Mesendoderm (in vitro differentiated cells): ENCODE results near the gene ZSCAN12. TPM values are rescaled to one million over a fixed set of nuclear protein-coding genes. Genes with fewer than 3 reads are reported as not detected.
A peak's percentile ranks its signal among the peaks of the same experiment; 100 is the strongest.
"Not testable (repeated sequence)": the region's sequence is repeated elsewhere in the genome, so short reads cannot be mapped to it uniquely, and the experiment has no call there.

Source experiments
- DNase-seq: peaks from one replicate; pipeline ENCODE4 v3.0.0; 2013
- H2AK5ac ChIP-seq: 2 replicates; pipeline ENCODE4 v1.6.1; 2013; ENCODE audit warnings: low read length, inconsistent platforms
- H2BK120ac ChIP-seq: 2 replicates; pipeline ENCODE4 v1.6.1; 2013; ENCODE audit warnings: low read depth, mild to moderate bottlenecking, low read length, moderate library complexity, mixed read lengths
- H2BK15ac ChIP-seq: replicated peaks from 2 replicates; pipeline ENCODE4 v1.6.1; 2013; ENCODE audit warnings: low read depth, mild to moderate bottlenecking, moderate library complexity
- H2BK5ac ChIP-seq: 2 replicates; pipeline ENCODE4 v1.6.1; 2013; ENCODE audit warnings: low read length, inconsistent platforms
- H3K18ac ChIP-seq: 2 replicates; pipeline ENCODE4 v1.6.1; 2013; ENCODE audit warnings: mild to moderate bottlenecking, low read length, mixed read lengths
- H3K23ac ChIP-seq: one replicate; pipeline ENCODE4 v1.6.1; 2013; ENCODE audit warnings: low read length
- H3K27ac ChIP-seq: 2 replicates; pipeline ENCODE4 v1.5.1; 2013; ENCODE audit warnings: low read depth, mild to moderate bottlenecking, inconsistent platforms, low read length, moderate library complexity
- H3K27me3 ChIP-seq: 2 replicates; pipeline ENCODE4 v1.6.1; 2013; ENCODE audit warnings: low read length, control low read depth, mild to moderate bottlenecking, inconsistent platforms; ENCODE audit not compliant: insufficient read depth, poor library complexity
- H3K36me3 ChIP-seq: 2 replicates; pipeline ENCODE4 v1.6.1; 2013; ENCODE audit warnings: low read length, inconsistent platforms; ENCODE audit not compliant: control insufficient read depth, insufficient read depth
- H3K4ac ChIP-seq: one replicate; pipeline ENCODE4 v1.6.1; 2013; ENCODE audit warnings: low read depth, mild to moderate bottlenecking, low read length, moderate library complexity
- H3K4me1 ChIP-seq: 2 replicates; pipeline ENCODE4 v1.6.1; 2013; ENCODE audit warnings: low read depth, low read length, inconsistent platforms; ENCODE audit not compliant: control insufficient read depth
- H3K4me2 ChIP-seq: 2 replicates; pipeline ENCODE4 v1.6.1; 2013; ENCODE audit warnings: low read length
- H3K4me3 ChIP-seq: 2 replicates; pipeline ENCODE4 v1.5.1; 2013; ENCODE audit warnings: mild to moderate bottlenecking, low read length
- H3K56ac ChIP-seq: one replicate; pipeline ENCODE4 v1.6.1; 2013; ENCODE audit warnings: low read length
- H3K79me1 ChIP-seq: 2 replicates; pipeline ENCODE4 v1.6.1; 2013; ENCODE audit warnings: low read length, inconsistent platforms
- H3K79me2 ChIP-seq: 2 replicates; pipeline ENCODE4 v1.6.1; 2013; ENCODE audit warnings: mild to moderate bottlenecking, low read length; ENCODE audit not compliant: control insufficient read depth, insufficient read depth
- H3K9ac ChIP-seq: 2 replicates; pipeline ENCODE4 v1.6.1; 2013; ENCODE audit warnings: low read length, inconsistent platforms
- H4K5ac ChIP-seq: one replicate; pipeline ENCODE4 v1.6.1; 2013; ENCODE audit warnings: low read length
- H4K8ac ChIP-seq: one replicate; pipeline ENCODE4 v1.6.1; 2013; ENCODE audit warnings: low read depth, mild to moderate bottlenecking, control low read depth, low read length, moderate library complexity
- WGBS: extraction: QIAGEN DNeasy Blood & Tissue Kit; methylation state at CpG from one replicate; pipeline ENCODE4 v1.1.7; 2013; ENCODE audit warnings: low lambda C conversion rate, missing lambda C conversion rate; ENCODE audit not compliant: insufficient coverage; ENCODE audit errors: extremely low coverage; 5-methylcytosine and 5-hydroxymethylcytosine counted together
- polyA plus RNA-seq, 2 experiments: library from polyadenylated mRNA; stranded (reverse); fragments of 200-250 nt; gene quantifications; one replicate each; pipeline ENCODE4 v1.2.3, GENCODE V29; 2013

ZSCAN12 gene
- polyA plus RNA-seq (2013, experiment 1 of 2): 3.7 TPM
- polyA plus RNA-seq (2013, experiment 2 of 2): 3.7 TPM

DNA sequence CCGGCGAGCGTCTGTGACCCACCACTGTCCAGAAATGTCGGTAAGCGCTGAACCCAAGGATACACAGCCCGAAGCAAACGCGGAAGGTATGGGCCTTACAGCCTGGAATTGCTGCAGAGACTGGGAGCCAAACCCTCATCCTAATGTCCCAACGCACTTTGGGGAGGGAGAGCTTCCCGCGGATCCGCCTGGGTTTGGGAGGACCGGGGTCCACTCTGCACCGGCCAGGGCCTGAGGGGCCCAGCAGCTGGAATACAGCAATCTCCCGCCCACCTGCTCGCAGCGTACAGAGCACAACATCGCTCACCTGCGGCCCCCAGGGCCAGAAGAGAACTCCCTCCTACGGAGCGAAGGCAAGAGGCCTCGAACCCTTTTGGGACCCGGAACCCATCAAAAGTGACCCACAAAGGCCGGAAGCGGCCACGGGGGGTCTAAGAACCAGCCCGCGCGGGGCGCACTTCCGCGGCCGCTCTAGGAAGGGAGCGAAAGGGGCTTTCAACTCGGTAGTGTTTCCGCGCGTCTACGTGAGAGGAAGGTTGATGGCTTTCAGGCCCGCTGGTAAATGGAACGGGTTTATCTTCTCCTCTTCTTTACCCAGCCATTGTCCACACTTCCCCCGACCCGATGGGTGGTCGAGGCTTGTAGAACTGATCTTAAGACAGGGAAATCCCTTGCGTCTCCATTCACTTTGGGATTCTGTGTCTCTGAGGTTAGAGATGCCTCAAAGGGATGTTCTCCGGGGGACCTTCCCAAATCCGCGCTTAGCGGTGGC is at the start of gene ZSCAN12:
ZSCAN12 (minus strand) TSS at position 398 of the 772 bp plus-strand sequence. CDS start 1,342 bp downstream, outside the sequence.
- H3K27me3 ChIP-seq: peaks cover 2% of the 10 kb centered on the region
- peak within 1 kb of the TSS; percentile 98 for H3K18ac ChIP-seq
- H2BK5ac ChIP-seq: peak within 1 kb of the TSS; percentile 24
- no peak within 1 kb of the TSS for H4K5ac ChIP-seq
- H3K23ac ChIP-seq: peak within 1 kb of the TSS; percentile 70
- peak within 1 kb of the TSS; percentile 93 for H3K9ac ChIP-seq
- H2AK5ac ChIP-seq: no peak within 1 kb of the TSS
- H3K4me3 ChIP-seq: peak within 1 kb of the TSS; percentile 80
- peak within 1 kb of the TSS; percentile 97 for H3K56ac ChIP-seq
- H2BK120ac ChIP-seq: peak within 1 kb of the TSS; percentile 8
- no CpG with 5 or more reads among the region's 49 CpGs for WGBS
- no peak within 1 kb of the TSS for H2BK15ac ChIP-seq
- H3K79me2 ChIP-seq: peaks cover 24% of the 10 kb centered on the region
- DNase-seq: peak; percentile 94
- peaks cover 5% of the 10 kb centered on the region for H3K4me1 ChIP-seq
- peak within 1 kb of the TSS; percentile 100 for H4K8ac ChIP-seq
- peak within 1 kb of the TSS; percentile 78 for H3K27ac ChIP-seq
- H3K4me2 ChIP-seq: peak within 1 kb of the TSS; percentile 32
- H3K4ac ChIP-seq: peak within 1 kb of the TSS; percentile 10
- peaks cover 10% of the 10 kb centered on the region for H3K79me1 ChIP-seq
- no peaks in the 10 kb centered on the region for H3K36me3 ChIP-seq

GRCh38 chr6:28449056-28449455 is 49.5 kb upstream of the ZSCAN12 start:
- H3K79me2 ChIP-seq: no peaks in the 10 kb centered on the region
- H2BK120ac ChIP-seq: no peak overlapping the region
- H3K79me1 ChIP-seq: no peaks in the 10 kb centered on the region
- H4K5ac ChIP-seq: no peak overlapping the region
- H3K27me3 ChIP-seq: no peaks in the 10 kb centered on the region
- H2BK15ac ChIP-seq: no peak overlapping the region
- no peaks in the 10 kb centered on the region for H3K36me3 ChIP-seq
- H3K9ac ChIP-seq: no peak overlapping the region
- no peak overlapping the region for H3K4me2 ChIP-seq
- no peak overlapping the region for H2BK5ac ChIP-seq
- no peak overlapping the region for H3K56ac ChIP-seq
- H4K8ac ChIP-seq: no peak overlapping the region
- no peak overlapping the region for H3K4ac ChIP-seq
- DNase-seq: no peak
- WGBS: no CpG with 5 or more reads among the region's 1 CpG
- no peak overlapping the region for H2AK5ac ChIP-seq
- H3K4me1 ChIP-seq: no peaks in the 10 kb centered on the region
- no peak overlapping the region for H3K27ac ChIP-seq
- no peak overlapping the region for H3K23ac ChIP-seq
- no peak overlapping the region for H3K4me3 ChIP-seq
- no peak overlapping the region for H3K18ac ChIP-seq

GRCh38 chr6:28447512-28447906 is 48.0 kb upstream of the ZSCAN12 start:
- H3K27me3 ChIP-seq, H3K23ac ChIP-seq, H2BK120ac ChIP-seq, H2BK5ac ChIP-seq, H2AK5ac ChIP-seq, H3K79me2 ChIP-seq, H3K18ac ChIP-seq, H3K36me3 ChIP-seq, H4K5ac ChIP-seq, H3K4me3 ChIP-seq, H3K4me1 ChIP-seq, H3K79me1 ChIP-seq, DNase-seq, H2BK15ac ChIP-seq, H4K8ac ChIP-seq, H3K4ac ChIP-seq, H3K27ac ChIP-seq: not testable (repeated sequence)
- H3K4me2 ChIP-seq: peak overlapping the region; percentile 65
- H3K56ac ChIP-seq: peak overlapping the region; percentile 93
- H3K9ac ChIP-seq: peak overlapping the region; percentile 83

DNA sequence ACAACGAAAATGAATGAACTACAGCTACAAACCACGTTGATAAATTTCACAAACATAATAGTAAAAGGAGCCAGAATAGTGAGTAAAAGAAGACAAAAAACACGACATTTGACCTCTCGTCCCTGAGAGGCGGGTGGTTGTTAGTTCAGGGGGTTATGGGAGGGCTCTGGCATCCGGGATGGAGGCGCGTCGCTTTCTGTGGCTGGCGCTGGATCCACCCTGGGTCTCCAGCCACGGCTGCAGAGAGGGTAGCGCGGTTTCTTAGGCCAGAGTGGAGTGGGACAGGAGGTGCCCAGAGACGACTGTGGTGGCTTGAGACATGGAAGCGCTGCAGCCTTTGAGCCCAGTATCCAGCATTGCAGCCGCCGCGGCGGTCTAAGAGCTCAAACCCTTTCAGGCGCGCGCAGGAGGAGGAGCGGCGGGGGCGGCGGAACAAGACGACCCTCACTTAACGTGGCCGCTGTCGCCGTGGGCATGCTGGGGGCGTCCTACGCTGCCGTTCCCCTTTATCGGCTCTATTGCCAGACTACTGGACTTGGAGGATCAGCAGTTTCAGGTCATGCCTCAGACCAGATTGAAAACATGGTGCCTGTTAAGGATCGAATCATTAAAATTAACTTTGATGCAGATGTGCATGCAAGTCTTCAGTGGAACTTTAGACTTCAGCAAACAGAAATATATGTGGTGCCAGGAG is 47.4 kb upstream of the ZSCAN12 start:
- H3K79me2 ChIP-seq: no peaks in the 10 kb centered on the region
- H2BK5ac ChIP-seq: no peak overlapping the region
- H4K8ac ChIP-seq: no peak overlapping the region
- DNase-seq: peak; percentile 35
- H3K27ac ChIP-seq: no peak overlapping the region
- peak overlapping the region; percentile 53 for H3K4me3 ChIP-seq
- H3K36me3 ChIP-seq: no peaks in the 10 kb centered on the region
- peak overlapping the region; percentile 83 for H3K9ac ChIP-seq
- H3K23ac ChIP-seq: no peak overlapping the region
- no peak overlapping the region for H4K5ac ChIP-seq
- no CpG with 5 or more reads among the region's 36 CpGs for WGBS
- no peaks in the 10 kb centered on the region for H3K27me3 ChIP-seq
- H2AK5ac ChIP-seq: no peak overlapping the region
- peak overlapping the region; percentile 65 for H3K4me2 ChIP-seq
- H3K79me1 ChIP-seq: no peaks in the 10 kb centered on the region
- no peak overlapping the region for H2BK120ac ChIP-seq
- peak overlapping the region; percentile 93 for H3K56ac ChIP-seq
- no peak overlapping the region for H2BK15ac ChIP-seq
- H3K18ac ChIP-seq: peak overlapping the region; percentile 5
- H3K4ac ChIP-seq: no peak overlapping the region
- peaks cover 2% of the 10 kb centered on the region for H3K4me1 ChIP-seq

GRCh38 chr6:28444759-28445158 is 45.2 kb upstream of the ZSCAN12 start:
- not testable (repeated sequence) for H3K4ac ChIP-seq
- WGBS: no CpG with 5 or more reads among the region's 3 CpGs

More at GRCh38 chr6:28444759-28445158, 45.2 kb upstream of the ZSCAN12 start:
- not testable (repeated sequence) for H3K36me3 ChIP-seq, H3K9ac ChIP-seq, H3K79me2 ChIP-seq, H2AK5ac ChIP-seq, H2BK120ac ChIP-seq, H4K8ac ChIP-seq, H2BK15ac ChIP-seq, H3K27me3 ChIP-seq, H3K4me3 ChIP-seq, H3K23ac ChIP-seq, H2BK5ac ChIP-seq, H3K79me1 ChIP-seq, H3K4me1 ChIP-seq, H4K5ac ChIP-seq, H3K27ac ChIP-seq, H3K18ac ChIP-seq, H3K56ac ChIP-seq, H3K4me2 ChIP-seq
- peak; percentile 56 for DNase-seq
